Fibroblast of lung (primary cell): ENCODE data around the gene YTHDC1. TPM values are rescaled to one million over a fixed set of nuclear protein-coding genes. Genes with fewer than 3 reads are reported as not detected.

Experiments
- DNase-seq, 2 donors: peaks; one replicate each; pipeline versions ENCODE4 v3.0.0 to v3.0.0-alpha.2; 2010; ENCODE audit warnings: low read depth in 2 of 2
- H2AFZ ChIP-seq: 2 replicates; pipeline ENCODE4 v1.5.1; 2012; ENCODE audit warnings: low read length, control low read depth, inconsistent platforms
- H3K27ac ChIP-seq: 2 replicates; pipeline ENCODE4 v1.5.1; 2011; ENCODE audit warnings: low read length, control low read depth; ENCODE audit not compliant: insufficient read depth
- H3K27me3 ChIP-seq: 2 replicates; pipeline ENCODE4 v1.5.1; 2011; ENCODE audit warnings: mild to moderate bottlenecking, low read length; ENCODE audit not compliant: control insufficient read depth, insufficient read depth
- H3K36me3 ChIP-seq: 2 replicates; pipeline ENCODE4 v1.5.1; 2011; ENCODE audit warnings: low read length; ENCODE audit not compliant: control insufficient read depth, insufficient read depth
- H3K4me1 ChIP-seq: 2 replicates; pipeline ENCODE4 v1.5.1; 2011; ENCODE audit warnings: low read length; ENCODE audit not compliant: control insufficient read depth, insufficient read depth; ENCODE audit errors: extremely low read depth
- H3K4me2 ChIP-seq: 2 replicates; pipeline ENCODE4 v1.5.1; 2011; ENCODE audit warnings: low read length, control low read depth; ENCODE audit not compliant: insufficient read depth; ENCODE audit errors: extremely low read depth
- H3K4me3 ChIP-seq, 4 experiments: fragments of 200-600 bp in 1 of 4; sonication (generic) in 1 of 4; replicated peaks in 1 of 4; 2 replicates each; pipeline ENCODE4 v1.5.1; 2011 to 2016; ENCODE audit warnings: low read length in 4 of 4, low read depth in 3 of 4, mild to moderate bottlenecking in 3 of 4, control low read depth in 2 of 4, inconsistent platforms in 1 of 4, mixed read lengths in 1 of 4; ENCODE audit not compliant: insufficient read depth in 1 of 4; ENCODE audit errors: control extremely low read depth in 1 of 4
- H3K79me2 ChIP-seq: 2 replicates; pipeline ENCODE4 v1.5.1; 2012; ENCODE audit warnings: mild to moderate bottlenecking, low read length, inconsistent platforms; ENCODE audit not compliant: control insufficient read depth, insufficient read depth
- H3K9ac ChIP-seq: 2 replicates; pipeline ENCODE4 v1.5.1; 2011; ENCODE audit warnings: mild to moderate bottlenecking, low read length, control low read depth; ENCODE audit not compliant: insufficient read depth
- H3K9me3 ChIP-seq: 2 replicates; pipeline ENCODE4 v1.5.1; 2012; ENCODE audit warnings: low read depth, low read length; ENCODE audit not compliant: control insufficient read depth, insufficient read depth
- H4K20me1 ChIP-seq: 2 replicates; pipeline ENCODE4 v1.5.1; 2011; ENCODE audit warnings: low read length; ENCODE audit not compliant: control insufficient read depth, insufficient read depth; ENCODE audit errors: extremely low read depth
- EZH2 ChIP-seq: IDR thresholded peaks from 2 replicates; pipeline ENCODE4 v1.5.1; 2012; ENCODE audit warnings: low read length, control low read depth, mild to moderate bottlenecking; ENCODE audit errors: missing control alignments
- polyA plus RNA-seq, 2 donors: library from polyadenylated mRNA; depleted of rRNA in 1 of 2; stranded (reverse) in 1 of 2; unstranded in 1 of 2; fragments of >200 nt; gene quantifications; 2 replicates each; pipeline ENCODE4 v1.2.1, GENCODE V29; 2011 to 2012; ENCODE audit warnings: missing spikeins in 1 of 2
- total RNA-seq: library from RNA; depleted of rRNA; stranded (reverse); fragments of >200 nt; gene quantifications from 2 replicates; pipeline ENCODE4 v1.2.1, GENCODE V29; 2014
- TF ChIP-seq, protein P1 (sequence below), 2 donors: IDR thresholded peaks in 1 of 2; conservative IDR thresholded peaks in 1 of 2; 1 replicate in 1 of 2; 2 replicates in 1 of 2; pipeline ENCODE4 v1.5.1; 2011 to 2012; ENCODE audit warnings: low read length in 2 of 2, control low read depth in 1 of 2, inconsistent platforms in 1 of 2, low read depth in 1 of 2, mild to moderate bottlenecking in 1 of 2

Gene YTHDC1
- total and polyA plus RNA-seq, 2 donors (not counting 1 experiment from before 2014, with no cell fraction given): 34.6 to 47.6 TPM

DNA sequence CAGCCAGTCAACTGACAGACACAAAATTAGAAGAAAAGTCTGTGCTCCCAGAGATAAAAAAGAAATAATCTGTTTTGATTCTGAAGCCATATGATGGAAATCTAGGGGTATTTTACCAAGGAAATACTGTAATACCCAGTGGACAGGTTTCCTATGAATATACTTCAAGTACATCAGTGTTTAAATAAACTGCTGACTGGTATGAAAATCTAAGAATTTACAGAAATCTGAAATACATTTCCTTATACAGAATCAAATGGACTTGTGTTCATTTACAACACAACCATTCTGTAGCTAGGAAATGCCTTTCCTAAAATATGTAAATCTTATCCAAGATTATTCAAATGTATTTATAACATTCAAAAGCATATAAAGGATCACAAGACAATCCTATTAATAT, 13.4 kb downstream of the YTHDC1 start:
- H3K9ac ChIP-seq: no peak overlapping the region
- peaks cover 4% of the 10 kb centered on the region for H3K36me3 ChIP-seq
- H3K4me3 ChIP-seq: no peak overlapping the region
- H3K27me3 ChIP-seq: no peaks in the 10 kb centered on the region
- H2AFZ ChIP-seq: no peak overlapping the region
- no peaks in the 10 kb centered on the region for H3K4me1 ChIP-seq
- no peak overlapping the region for H3K4me2 ChIP-seq
- no peak overlapping the region for H3K27ac ChIP-seq
- no peak for DNase-seq
- no peaks in the 10 kb centered on the region for H3K9me3 ChIP-seq
- H4K20me1 ChIP-seq: peaks cover 3% of the 10 kb centered on the region
- peaks cover 43% of the 10 kb centered on the region for H3K79me2 ChIP-seq
- no peak for TF ChIP-seq EZH2
- TF ChIP-seq, protein P1, sequence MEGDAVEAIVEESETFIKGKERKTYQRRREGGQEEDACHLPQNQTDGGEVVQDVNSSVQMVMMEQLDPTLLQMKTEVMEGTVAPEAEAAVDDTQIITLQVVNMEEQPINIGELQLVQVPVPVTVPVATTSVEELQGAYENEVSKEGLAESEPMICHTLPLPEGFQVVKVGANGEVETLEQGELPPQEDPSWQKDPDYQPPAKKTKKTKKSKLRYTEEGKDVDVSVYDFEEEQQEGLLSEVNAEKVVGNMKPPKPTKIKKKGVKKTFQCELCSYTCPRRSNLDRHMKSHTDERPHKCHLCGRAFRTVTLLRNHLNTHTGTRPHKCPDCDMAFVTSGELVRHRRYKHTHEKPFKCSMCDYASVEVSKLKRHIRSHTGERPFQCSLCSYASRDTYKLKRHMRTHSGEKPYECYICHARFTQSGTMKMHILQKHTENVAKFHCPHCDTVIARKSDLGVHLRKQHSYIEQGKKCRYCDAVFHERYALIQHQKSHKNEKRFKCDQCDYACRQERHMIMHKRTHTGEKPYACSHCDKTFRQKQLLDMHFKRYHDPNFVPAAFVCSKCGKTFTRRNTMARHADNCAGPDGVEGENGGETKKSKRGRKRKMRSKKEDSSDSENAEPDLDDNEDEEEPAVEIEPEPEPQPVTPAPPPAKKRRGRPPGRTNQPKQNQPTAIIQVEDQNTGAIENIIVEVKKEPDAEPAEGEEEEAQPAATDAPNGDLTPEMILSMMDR (conservative IDR thresholded peaks at IDR 0.05 in 1 of 2, IDR thresholded peaks at IDR 0.05 in 1 of 2; ENCODE audit: low read depth in 1 of 2, low read length in 2 of 2): no peak

DNA sequence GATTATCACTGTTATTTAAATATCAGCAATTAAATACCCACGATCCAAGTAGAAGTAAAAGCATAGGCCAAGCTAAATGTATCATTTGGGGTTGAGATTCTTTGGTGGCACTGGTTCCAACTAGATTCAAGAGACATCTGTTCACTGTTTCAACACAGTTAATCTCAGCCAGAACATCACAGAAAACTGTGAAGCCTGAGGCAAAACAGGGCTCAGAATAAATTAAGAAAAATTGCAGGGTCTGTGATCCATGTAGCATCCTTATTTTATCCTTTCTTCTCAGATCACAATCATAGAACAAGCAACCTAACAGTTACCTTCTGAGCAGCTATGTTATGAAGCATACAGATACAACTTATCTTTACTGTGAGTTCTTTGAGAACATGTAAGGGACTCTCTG, 23.7 kb downstream of the YTHDC1 start:
- Histone ChIP-seq H3K27ac (no peak overlapping the region), H3K9me3 (no peaks in the 10 kb centered on the region), H3K36me3 (peaks cover 5% of the 10 kb centered on the region), H4K20me1 (no peaks in the 10 kb centered on the region), H3K4me2 (no peak overlapping the region), H3K79me2 (no peaks in the 10 kb centered on the region), H3K27me3 (no peaks in the 10 kb centered on the region), H3K9ac (no peak overlapping the region), H3K4me1 (no peaks in the 10 kb centered on the region), H2AFZ (no peak overlapping the region), H3K4me3 (no peak overlapping the region)
- DNase-seq: no peak
- no peak for TF ChIP-seq EZH2
- TF ChIP-seq, protein P1 (conservative IDR thresholded peaks at IDR 0.05 in 1 of 2, IDR thresholded peaks at IDR 0.05 in 1 of 2; ENCODE audit: low read depth in 1 of 2, low read length in 2 of 2): no peak

DNA sequence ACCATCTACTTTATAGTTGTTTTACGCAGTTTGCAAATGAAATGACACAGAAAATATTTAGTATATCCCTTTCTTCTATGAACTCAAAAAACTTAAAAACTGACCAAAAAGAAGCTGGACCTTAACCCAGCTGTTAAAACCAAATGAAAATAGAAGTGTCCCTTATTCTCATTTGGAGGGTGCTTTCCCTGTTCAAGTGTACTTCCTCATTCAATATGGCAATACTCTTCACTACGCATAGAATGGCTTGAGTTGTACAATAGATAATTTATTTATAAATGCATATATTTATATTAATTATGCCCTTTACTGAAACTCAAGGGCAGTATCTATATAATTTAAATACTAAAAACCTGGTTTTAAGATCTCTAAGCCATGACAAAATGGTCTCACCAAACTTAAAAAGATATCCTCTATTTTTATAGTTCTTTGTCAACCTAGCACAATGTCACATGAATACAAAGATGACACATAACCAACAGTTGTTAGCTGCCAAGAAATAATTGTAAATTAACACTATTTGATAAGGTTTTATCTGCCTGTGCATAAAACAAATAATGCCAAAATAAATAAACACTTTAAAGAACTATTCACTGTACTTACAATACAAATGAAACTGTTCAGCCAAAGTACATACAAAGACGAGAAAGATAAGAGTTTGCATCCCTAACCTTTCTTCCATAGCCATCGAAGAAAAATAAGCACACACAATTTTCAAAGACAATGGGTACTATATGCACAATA, 25.2 kb downstream of the YTHDC1 start:
- H3K27me3 ChIP-seq: no peaks in the 10 kb centered on the region
- H3K27ac ChIP-seq: no peak overlapping the region
- no peaks in the 10 kb centered on the region for H3K79me2 ChIP-seq
- TF ChIP-seq, protein P1 (conservative IDR thresholded peaks at IDR 0.05 in 1 of 2, IDR thresholded peaks at IDR 0.05 in 1 of 2; ENCODE audit: low read depth in 1 of 2, low read length in 2 of 2): no peak
- no peak for TF ChIP-seq EZH2
- peaks cover 1% of the 10 kb centered on the region for H3K36me3 ChIP-seq
- H3K4me3 ChIP-seq: no peak overlapping the region
- no peak overlapping the region for H3K4me2 ChIP-seq
- no peaks in the 10 kb centered on the region for H3K9me3 ChIP-seq
- no peaks in the 10 kb centered on the region for H4K20me1 ChIP-seq
- no peaks in the 10 kb centered on the region for H3K4me1 ChIP-seq
- no peak overlapping the region for H3K9ac ChIP-seq
- no peak for DNase-seq
- H2AFZ ChIP-seq: no peak overlapping the region
